ENCODE measurements around the gene OCA2.
"Not testable (repeated sequence)": the region's sequence is repeated elsewhere in the genome, so short reads cannot be mapped to it uniquely, and the experiment has no call there.

OCA2 gene

GRCh38 chr15:27714675-27715074 lies 384.4 kb downstream of the OCA2 start:
- TF ChIP-seq CTCF (IDR thresholded peaks at IDR 0.05; ENCODE audit: borderline replicate concordance, insufficient read depth, low read depth, low read length), result no peak

GRCh38 chr15:27713850-27714249 lies 385.3 kb downstream of the OCA2 start:
- H3K4me3 ChIP-seq (ENCODE audit: low read depth, low read length), result not testable (repeated sequence)

More at GRCh38 chr15:27714675-27715074, 384.4 kb downstream of the OCA2 start:
- no peak overlapping the region for H3K4me3 ChIP-seq (ENCODE audit: low read depth, low read length)

GRCh38 chr15:27707257-27707656 lies 391.9 kb downstream of the OCA2 start:
- no peak for TF ChIP-seq CTCF (IDR thresholded peaks at IDR 0.05; ENCODE audit: borderline replicate concordance, insufficient read depth, low read depth, low read length)
- H3K4me3 ChIP-seq (ENCODE audit: low read depth, low read length), result no peak overlapping the region

GRCh38 chr15:27706300-27706699 lies 392.8 kb downstream of the OCA2 start:
- no peak for TF ChIP-seq CTCF (IDR thresholded peaks at IDR 0.05; ENCODE audit: borderline replicate concordance, insufficient read depth, low read depth, low read length)
- H3K4me3 ChIP-seq (ENCODE audit: low read depth, low read length), result no peak overlapping the region

GRCh38 chr15:27705056-27705455 lies 394.1 kb downstream of the OCA2 start:
- H3K4me3 ChIP-seq (ENCODE audit: low read depth, low read length), result no peak overlapping the region
- TF ChIP-seq CTCF (IDR thresholded peaks at IDR 0.05; ENCODE audit: borderline replicate concordance, insufficient read depth, low read depth, low read length), result no peak
